ENCODE data around the gene RAP1GAP. TPM values are rescaled to one million over a fixed set of nuclear protein-coding genes. Genes with fewer than 3 reads are reported as not detected.
A peak's percentile ranks its signal among the peaks of the same experiment; 100 is the strongest.

RAP1GAP gene
- total and polyA plus RNA-seq, 2 donors: 2.1 to 4.0 TPM

GRCh38 chr1:21651214-21652042 is 17.7 kb downstream of the RAP1GAP start:
- H3K36me3 ChIP-seq (ENCODE audit: insufficient read depth): no peaks in the 10 kb centered on the region
- H3K4me3 ChIP-seq (ENCODE audit: low read depth, low read length): peak overlapping the region; percentile 49
- DNase-seq (ENCODE audit: extremely low spot score): no peak
- H3K27ac ChIP-seq (ENCODE audit: low read depth): no peak overlapping the region
- no peaks in the 10 kb centered on the region for H3K4me1 ChIP-seq (ENCODE audit: insufficient read depth)
- 4% methylated on average over 78 of the region's 80 CpGs for WGBS

DNA sequence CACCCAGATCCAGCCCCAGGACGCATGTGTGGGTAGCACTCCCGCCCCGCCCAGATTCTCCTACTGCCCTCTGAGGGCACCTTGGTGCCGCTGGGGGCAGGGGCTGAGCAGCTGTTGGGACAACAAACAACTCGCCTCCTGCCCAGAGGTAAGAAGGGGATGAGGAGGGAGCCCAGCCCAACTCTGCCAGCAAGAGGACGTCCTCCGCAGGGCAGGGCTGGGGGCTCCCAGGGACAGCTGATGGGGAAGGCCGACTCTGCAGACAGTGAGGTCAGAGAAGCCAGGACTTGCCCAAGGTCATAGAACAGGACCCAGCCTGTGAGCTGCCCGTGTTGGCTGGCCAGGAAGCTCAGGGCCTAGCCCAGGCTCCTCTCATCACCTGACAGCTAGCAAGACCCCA is 18.8 kb downstream of the RAP1GAP start:
- Histone ChIP-seq H3K4me1 (ENCODE audit: insufficient read depth) (no peaks in the 10 kb centered on the region), H3K36me3 (ENCODE audit: insufficient read depth) (no peaks in the 10 kb centered on the region), H3K4me3 (ENCODE audit: low read depth, low read length) (no peak overlapping the region), H3K27ac (ENCODE audit: low read depth) (no peak overlapping the region)
- DNase-seq (ENCODE audit: extremely low spot score): no peak
- 77% methylated on average over 9 of the region's 9 CpGs for WGBS

- no peak for DNase-seq (ENCODE audit: extremely low spot score)
- Histone ChIP-seq H3K36me3 (ENCODE audit: insufficient read depth) (no peaks in the 10 kb centered on the region), H3K4me3 (ENCODE audit: low read depth, low read length) (no peak overlapping the region), H3K27ac (ENCODE audit: low read depth) (no peak overlapping the region), H3K4me1 (ENCODE audit: insufficient read depth) (no peaks in the 10 kb centered on the region)
- 67% methylated on average over 2 of the region's 2 CpGs for WGBS
These were observed 19.8 kb downstream of the RAP1GAP start for GRCh38 chr1:21649315-21649714.

DNA sequence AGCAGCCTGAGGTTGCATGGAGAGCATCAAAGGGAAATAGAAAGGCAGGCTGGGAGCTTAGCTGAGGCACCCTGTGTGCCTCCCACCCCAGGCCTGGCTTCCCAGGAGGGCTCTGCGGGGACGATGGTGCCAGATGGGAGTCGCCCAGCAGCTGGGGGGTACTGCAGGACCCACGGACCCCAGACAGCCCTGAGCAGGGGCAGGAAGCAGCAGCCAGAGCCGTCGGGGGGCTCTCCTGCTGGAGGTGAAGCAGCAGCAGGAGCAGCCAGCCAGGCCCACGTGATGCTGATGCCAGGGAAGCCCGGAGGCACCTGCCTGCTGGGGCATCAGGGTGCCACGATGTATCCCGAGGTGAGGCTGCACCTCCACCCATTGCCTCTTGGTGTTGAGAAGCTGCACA is 20.4 kb downstream of the RAP1GAP start:
- Histone ChIP-seq H3K27ac (ENCODE audit: low read depth) (no peak overlapping the region), H3K4me1 (ENCODE audit: insufficient read depth) (no peaks in the 10 kb centered on the region), H3K36me3 (ENCODE audit: insufficient read depth) (no peaks in the 10 kb centered on the region), H3K4me3 (ENCODE audit: low read depth, low read length) (no peak overlapping the region)
- WGBS: 77% methylated on average over 10 of the region's 10 CpGs
- DNase-seq (ENCODE audit: extremely low spot score): no peak

GRCh38 chr1:21648352-21648730 is 20.8 kb downstream of the RAP1GAP start:
- whole genome bisulfite sequencing: 61% methylated on average over 4 of the region's 4 CpGs
- DNase-seq (ENCODE audit: extremely low spot score): no peak
- Histone ChIP-seq H3K27ac (ENCODE audit: low read depth) (no peak overlapping the region), H3K36me3 (ENCODE audit: insufficient read depth) (no peaks in the 10 kb centered on the region), H3K4me3 (ENCODE audit: low read depth, low read length) (no peak overlapping the region), H3K4me1 (ENCODE audit: insufficient read depth) (no peaks in the 10 kb centered on the region)

- H3K27ac ChIP-seq (ENCODE audit: low read depth): no peak overlapping the region
- H3K36me3 ChIP-seq (ENCODE audit: insufficient read depth): no peaks in the 10 kb centered on the region
- no peaks in the 10 kb centered on the region for H3K4me1 ChIP-seq (ENCODE audit: insufficient read depth)
- DNase-seq (ENCODE audit: extremely low spot score): no peak
- H3K4me3 ChIP-seq (ENCODE audit: low read depth, low read length): no peak overlapping the region
- 36% methylated on average over 19 of the region's 19 CpGs for WGBS
These were observed 21.5 kb downstream of the RAP1GAP start for GRCh38 chr1:21647431-21648351.

DNA sequence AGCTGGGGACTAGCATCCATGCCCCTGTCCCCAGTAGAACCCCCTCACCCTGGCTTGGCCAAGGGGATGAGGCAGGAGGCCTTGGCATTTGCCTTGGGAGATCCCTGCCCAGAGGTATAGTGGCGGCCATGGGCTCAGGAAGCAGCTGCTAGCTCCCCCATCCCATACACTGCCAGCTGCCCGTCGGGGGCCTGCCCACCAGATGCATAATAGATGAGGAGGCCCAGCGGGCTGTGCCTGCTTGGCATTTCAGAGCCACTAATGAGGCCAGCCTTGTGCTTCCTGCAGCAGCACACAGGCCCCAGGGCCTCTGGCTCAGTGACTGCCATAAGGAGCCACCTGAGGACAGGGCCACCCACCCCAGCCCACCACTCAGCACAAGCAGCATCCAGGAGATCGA is 23.6 kb downstream of the RAP1GAP start:
- DNase-seq (ENCODE audit: extremely low spot score): no peak
- Histone ChIP-seq H3K4me1 (ENCODE audit: insufficient read depth) (no peaks in the 10 kb centered on the region), H3K27ac (ENCODE audit: low read depth) (no peak overlapping the region), H3K4me3 (ENCODE audit: low read depth, low read length) (no peak overlapping the region), H3K36me3 (ENCODE audit: insufficient read depth) (no peaks in the 10 kb centered on the region)
- 83% methylated on average over 5 of the region's 5 CpGs for WGBS

DNA sequence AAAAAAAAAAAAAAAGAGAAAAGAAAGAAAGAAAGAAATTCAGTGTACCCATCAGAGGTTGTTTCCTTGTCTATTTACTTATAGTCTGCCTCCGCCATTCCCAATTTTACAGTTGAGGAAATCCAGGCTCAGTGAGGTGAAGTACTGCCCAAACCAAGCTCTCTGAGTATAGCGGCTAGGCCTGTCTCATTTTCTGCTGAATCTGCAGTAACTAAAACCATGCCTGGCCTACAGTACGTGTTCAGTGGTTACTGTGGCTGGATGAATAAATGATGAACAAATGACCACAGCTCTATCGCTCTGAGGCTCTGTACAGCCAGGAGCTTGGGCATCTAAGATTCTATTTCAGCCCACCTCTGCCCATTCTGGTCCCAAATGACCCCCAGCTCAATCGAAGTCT is 24.3 kb downstream of the RAP1GAP start:
- DNase-seq (ENCODE audit: extremely low spot score): no peak
- Histone ChIP-seq H3K4me1 (ENCODE audit: insufficient read depth) (no peaks in the 10 kb centered on the region), H3K4me3 (ENCODE audit: low read depth, low read length) (no peak overlapping the region), H3K27ac (ENCODE audit: low read depth) (no peak overlapping the region), H3K36me3 (ENCODE audit: insufficient read depth) (no peaks in the 10 kb centered on the region)
- 84% methylated on average over 5 of the region's 5 CpGs for WGBS

DNA sequence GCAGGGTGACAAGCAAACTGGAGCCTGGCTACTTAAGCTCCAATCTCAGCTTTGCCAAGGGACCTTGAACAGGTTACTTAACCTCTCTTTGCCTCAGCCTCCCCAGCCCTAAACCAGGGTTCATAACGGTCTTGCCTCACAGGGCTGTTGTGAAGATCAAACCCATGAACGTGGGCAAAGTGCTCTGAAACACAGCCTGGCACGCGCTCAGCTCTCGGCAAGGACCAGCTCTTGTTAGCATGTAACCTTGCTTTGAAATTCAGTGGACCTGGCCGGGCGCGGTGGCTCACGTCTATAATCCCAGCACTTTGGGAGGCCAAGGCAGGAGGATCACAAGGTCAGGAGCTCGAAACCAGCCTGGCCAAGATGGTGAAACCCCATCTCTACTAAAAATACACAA is 24.8 kb downstream of the RAP1GAP start:
- H3K4me3 ChIP-seq (ENCODE audit: low read depth, low read length): no peak overlapping the region
- H3K4me1 ChIP-seq (ENCODE audit: insufficient read depth): no peaks in the 10 kb centered on the region
- DNase-seq (ENCODE audit: extremely low spot score): no peak
- no peaks in the 10 kb centered on the region for H3K36me3 ChIP-seq (ENCODE audit: insufficient read depth)
- H3K27ac ChIP-seq (ENCODE audit: low read depth): no peak overlapping the region
- 86% methylated on average over 10 of the region's 10 CpGs for WGBS

GRCh38 chr1:21643624-21644023 is 25.5 kb downstream of the RAP1GAP start:
- WGBS: 91% methylated on average over 5 of the region's 5 CpGs
- DNase-seq (ENCODE audit: extremely low spot score): no peak
- no peaks in the 10 kb centered on the region for H3K4me1 ChIP-seq (ENCODE audit: insufficient read depth)

GRCh38 chr1:21641967-21642739 is 27.0 kb downstream of the RAP1GAP start:
- no peaks in the 10 kb centered on the region for H3K36me3 ChIP-seq (ENCODE audit: insufficient read depth)
- DNase-seq (ENCODE audit: extremely low spot score): no peak
- H3K27ac ChIP-seq (ENCODE audit: low read depth): no peak overlapping the region
- 90% methylated on average over 19 of the region's 19 CpGs for WGBS
- H3K4me1 ChIP-seq (ENCODE audit: insufficient read depth): no peaks in the 10 kb centered on the region
- no peak overlapping the region for H3K4me3 ChIP-seq (ENCODE audit: low read depth, low read length)

More at GRCh38 chr1:21643624-21644023, 25.5 kb downstream of the RAP1GAP start:
- Histone ChIP-seq H3K36me3 (ENCODE audit: insufficient read depth) (no peaks in the 10 kb centered on the region), H3K27ac (ENCODE audit: low read depth) (no peak overlapping the region), H3K4me3 (ENCODE audit: low read depth, low read length) (no peak overlapping the region)

DNA sequence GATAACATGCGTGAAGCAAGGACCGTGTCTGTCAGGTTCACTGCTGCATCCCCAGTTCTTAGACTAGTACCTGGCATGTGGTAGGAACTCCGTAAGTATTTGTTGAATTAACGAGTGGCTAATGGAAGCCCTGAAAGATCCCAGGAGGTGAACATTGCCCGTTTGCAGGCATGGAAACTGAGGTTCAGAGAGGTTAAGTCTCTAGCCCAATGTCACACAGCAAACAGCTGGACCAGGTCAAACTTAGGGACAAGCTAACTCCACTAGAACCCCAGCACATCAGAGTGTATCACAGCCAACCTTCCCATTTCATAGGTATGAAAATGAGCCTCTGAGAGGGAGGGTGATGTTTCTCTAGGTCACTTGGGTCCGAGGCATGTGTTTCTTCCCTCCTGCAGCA is 27.6 kb downstream of the RAP1GAP start:
- WGBS: 85% methylated on average over 6 of the region's 6 CpGs
- no peak for DNase-seq (ENCODE audit: extremely low spot score)
- no peak overlapping the region for H3K27ac ChIP-seq (ENCODE audit: low read depth)

GRCh38 chr1:21641076-21641475 is 28.1 kb downstream of the RAP1GAP start:
- H3K36me3 ChIP-seq (ENCODE audit: insufficient read depth): no peaks in the 10 kb centered on the region
- 94% methylated on average over 2 of the region's 2 CpGs for WGBS
- no peaks in the 10 kb centered on the region for H3K4me1 ChIP-seq (ENCODE audit: insufficient read depth)
- no peak overlapping the region for H3K4me3 ChIP-seq (ENCODE audit: low read depth, low read length)
- H3K27ac ChIP-seq (ENCODE audit: low read depth): no peak overlapping the region
- no peak for DNase-seq (ENCODE audit: extremely low spot score)

More for the DNA sequence above, 27.6 kb downstream of the RAP1GAP start:
- H3K36me3 ChIP-seq (ENCODE audit: insufficient read depth): no peaks in the 10 kb centered on the region
- no peaks in the 10 kb centered on the region for H3K4me1 ChIP-seq (ENCODE audit: insufficient read depth)
- no peak overlapping the region for H3K4me3 ChIP-seq (ENCODE audit: low read depth, low read length)
